Measurements from ENCODE around the gene KY.

DNA sequence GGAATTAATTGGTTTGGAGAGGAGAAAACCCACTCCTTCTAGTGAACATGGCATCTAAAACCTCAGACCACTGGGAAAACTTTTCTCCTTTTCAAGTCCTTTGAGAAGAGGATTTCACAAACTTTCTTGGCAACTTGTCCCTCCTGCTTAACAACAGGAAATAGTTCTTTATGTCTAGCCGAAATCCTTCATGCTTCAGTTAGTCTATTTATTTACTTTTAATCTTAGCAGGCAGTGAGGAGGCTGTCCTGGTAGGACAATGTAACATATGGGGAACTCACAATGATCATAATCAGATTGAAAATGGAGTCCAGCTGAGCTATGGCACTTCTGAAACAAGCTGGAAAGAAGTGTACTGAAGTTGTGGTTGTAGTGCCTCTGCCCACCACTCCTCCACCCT is 50.6 kb downstream of the KY start:
- TF ChIP-seq, protein P1, sequence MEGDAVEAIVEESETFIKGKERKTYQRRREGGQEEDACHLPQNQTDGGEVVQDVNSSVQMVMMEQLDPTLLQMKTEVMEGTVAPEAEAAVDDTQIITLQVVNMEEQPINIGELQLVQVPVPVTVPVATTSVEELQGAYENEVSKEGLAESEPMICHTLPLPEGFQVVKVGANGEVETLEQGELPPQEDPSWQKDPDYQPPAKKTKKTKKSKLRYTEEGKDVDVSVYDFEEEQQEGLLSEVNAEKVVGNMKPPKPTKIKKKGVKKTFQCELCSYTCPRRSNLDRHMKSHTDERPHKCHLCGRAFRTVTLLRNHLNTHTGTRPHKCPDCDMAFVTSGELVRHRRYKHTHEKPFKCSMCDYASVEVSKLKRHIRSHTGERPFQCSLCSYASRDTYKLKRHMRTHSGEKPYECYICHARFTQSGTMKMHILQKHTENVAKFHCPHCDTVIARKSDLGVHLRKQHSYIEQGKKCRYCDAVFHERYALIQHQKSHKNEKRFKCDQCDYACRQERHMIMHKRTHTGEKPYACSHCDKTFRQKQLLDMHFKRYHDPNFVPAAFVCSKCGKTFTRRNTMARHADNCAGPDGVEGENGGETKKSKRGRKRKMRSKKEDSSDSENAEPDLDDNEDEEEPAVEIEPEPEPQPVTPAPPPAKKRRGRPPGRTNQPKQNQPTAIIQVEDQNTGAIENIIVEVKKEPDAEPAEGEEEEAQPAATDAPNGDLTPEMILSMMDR (IDR thresholded peaks at IDR 0.05; ENCODE audit: poor library complexity, severe bottlenecking): no peak
- TF ChIP-seq POLR2AphosphoS5 (IDR thresholded peaks at IDR 0.05) (no peak), RAD21 (conservative IDR thresholded peaks at IDR 0.05) (no peak), EZH2 (IDR thresholded peaks at IDR 0.05; ENCODE audit: borderline replicate concordance, insufficient read depth, low read length, poor library complexity, severe bottlenecking) (no peak), EP300 (conservative IDR thresholded peaks at IDR 0.05; ENCODE audit: poor library complexity, severe bottlenecking) (no peak), SMC3 (conservative IDR thresholded peaks at IDR 0.05; ENCODE audit: poor library complexity) (no peak)
- TF ChIP-seq, protein P2, sequence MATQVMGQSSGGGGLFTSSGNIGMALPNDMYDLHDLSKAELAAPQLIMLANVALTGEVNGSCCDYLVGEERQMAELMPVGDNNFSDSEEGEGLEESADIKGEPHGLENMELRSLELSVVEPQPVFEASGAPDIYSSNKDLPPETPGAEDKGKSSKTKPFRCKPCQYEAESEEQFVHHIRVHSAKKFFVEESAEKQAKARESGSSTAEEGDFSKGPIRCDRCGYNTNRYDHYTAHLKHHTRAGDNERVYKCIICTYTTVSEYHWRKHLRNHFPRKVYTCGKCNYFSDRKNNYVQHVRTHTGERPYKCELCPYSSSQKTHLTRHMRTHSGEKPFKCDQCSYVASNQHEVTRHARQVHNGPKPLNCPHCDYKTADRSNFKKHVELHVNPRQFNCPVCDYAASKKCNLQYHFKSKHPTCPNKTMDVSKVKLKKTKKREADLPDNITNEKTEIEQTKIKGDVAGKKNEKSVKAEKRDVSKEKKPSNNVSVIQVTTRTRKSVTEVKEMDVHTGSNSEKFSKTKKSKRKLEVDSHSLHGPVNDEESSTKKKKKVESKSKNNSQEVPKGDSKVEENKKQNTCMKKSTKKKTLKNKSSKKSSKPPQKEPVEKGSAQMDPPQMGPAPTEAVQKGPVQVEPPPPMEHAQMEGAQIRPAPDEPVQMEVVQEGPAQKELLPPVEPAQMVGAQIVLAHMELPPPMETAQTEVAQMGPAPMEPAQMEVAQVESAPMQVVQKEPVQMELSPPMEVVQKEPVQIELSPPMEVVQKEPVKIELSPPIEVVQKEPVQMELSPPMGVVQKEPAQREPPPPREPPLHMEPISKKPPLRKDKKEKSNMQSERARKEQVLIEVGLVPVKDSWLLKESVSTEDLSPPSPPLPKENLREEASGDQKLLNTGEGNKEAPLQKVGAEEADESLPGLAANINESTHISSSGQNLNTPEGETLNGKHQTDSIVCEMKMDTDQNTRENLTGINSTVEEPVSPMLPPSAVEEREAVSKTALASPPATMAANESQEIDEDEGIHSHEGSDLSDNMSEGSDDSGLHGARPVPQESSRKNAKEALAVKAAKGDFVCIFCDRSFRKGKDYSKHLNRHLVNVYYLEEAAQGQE (IDR thresholded peaks at IDR 0.05; ENCODE audit: borderline replicate concordance): no peak
